Measurements from ENCODE around the gene SLC5A5.

GRCh38 chr19:17873786-17874757, 2.3 kb downstream of the SLC5A5 start:
- TF ChIP-seq CTCF (IDR thresholded peaks at IDR 0.05) (no peak), MEF2A (IDR thresholded peaks at IDR 0.05; ENCODE audit: borderline replicate concordance, low read depth) (no peak), POLR2AphosphoS5 (IDR thresholded peaks at IDR 0.05; ENCODE audit: low read depth, low read length) (no peak), EZH2phosphoT487 (IDR thresholded peaks at IDR 0.05; ENCODE audit: borderline replicate concordance, low read depth) (no peak), JUND (IDR thresholded peaks at IDR 0.05) (no peak)
